ENCODE data around the gene NFKB2. TPM values are rescaled to one million over a fixed set of nuclear protein-coding genes. Genes with fewer than 3 reads are reported as not detected.

Gene NFKB2
- total RNA-seq, 1 experiment from 2014 or later: 19.9 TPM

GRCh38 chr10:102422545-102423129 lies 27.1 kb downstream of the NFKB2 start:
- peak; percentile 64 for DNase-seq (ENCODE audit: low read depth)

DNA sequence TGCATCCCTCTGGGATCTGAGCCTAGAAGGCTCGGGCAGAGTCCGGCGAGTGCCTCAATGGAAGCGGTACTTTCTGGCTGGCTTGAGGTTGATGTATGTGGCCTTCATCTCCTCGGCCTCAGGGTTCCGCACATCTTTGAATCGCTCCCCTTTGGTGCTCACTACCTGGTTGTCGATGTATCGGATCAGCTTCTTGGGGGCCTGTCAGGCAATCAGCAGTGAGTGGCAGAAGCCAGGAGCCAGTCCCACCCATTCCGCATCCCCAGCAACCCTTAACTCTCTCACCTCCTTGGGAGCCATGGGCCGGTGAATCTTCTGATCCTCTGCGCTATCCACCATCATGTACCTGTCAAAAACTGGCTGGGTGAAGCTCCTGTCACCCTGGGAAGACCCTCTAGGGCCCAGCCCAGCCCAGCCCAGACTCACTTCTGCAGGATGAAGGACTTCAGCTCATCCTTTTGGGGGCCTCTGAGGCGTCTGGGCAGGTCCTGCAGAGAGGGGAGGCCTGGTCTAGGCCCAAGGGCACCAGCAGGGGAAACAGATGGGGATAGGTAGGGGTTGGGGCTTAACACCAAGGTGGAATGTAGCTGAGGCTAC lies 28.0 kb downstream of the NFKB2 start:
- no peak for DNase-seq (ENCODE audit: low read depth)

DNA sequence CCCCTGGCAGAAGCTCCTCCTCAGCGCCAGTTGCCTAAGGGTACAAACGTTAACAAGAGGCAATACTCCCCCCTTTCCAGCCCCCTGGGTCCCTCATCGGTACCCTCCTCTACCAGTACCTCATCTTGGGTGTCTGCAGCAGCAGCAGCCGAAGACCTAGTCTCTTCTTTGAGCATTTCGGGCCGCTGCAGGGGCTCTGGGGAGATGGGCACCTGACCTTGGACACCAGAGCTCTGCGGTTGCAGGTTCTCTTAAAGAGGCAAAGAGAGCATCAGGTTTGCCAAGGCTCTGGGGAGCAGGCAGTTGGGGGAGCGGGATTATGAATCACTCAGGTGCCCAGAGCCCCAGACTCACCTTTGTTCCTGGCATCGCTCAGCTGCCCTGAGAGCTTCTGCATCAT lies 28.6 kb downstream of the NFKB2 start:
- DNase-seq (ENCODE audit: low read depth): no peak

GRCh38 chr10:102424916-102425315 lies 29.4 kb downstream of the NFKB2 start:
- no peak for DNase-seq (ENCODE audit: low read depth)

DNA sequence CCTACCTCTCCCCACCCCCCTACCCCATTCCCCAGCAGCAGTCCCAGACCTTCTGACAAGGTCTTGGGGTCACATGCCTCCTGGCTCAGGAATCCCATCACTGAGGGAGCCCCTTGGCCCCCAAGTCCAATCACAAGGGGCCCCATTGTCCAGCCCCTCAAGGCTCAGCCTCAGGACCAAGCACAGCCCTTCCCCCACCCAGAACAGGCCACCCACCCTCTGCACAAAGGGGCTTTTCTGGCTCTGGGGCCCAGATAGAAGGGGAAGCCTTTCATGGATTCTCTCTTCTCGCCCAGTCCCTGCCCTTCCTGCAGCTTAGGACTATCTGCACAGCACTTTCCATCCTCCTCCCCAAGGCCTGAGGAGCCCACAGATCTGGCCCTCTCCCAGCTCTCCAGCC lies 29.9 kb downstream of the NFKB2 start:
- no peak for DNase-seq (ENCODE audit: low read depth)

GRCh38 chr10:102426803-102427287 lies 31.3 kb downstream of the NFKB2 start:
- DNase-seq (ENCODE audit: low read depth): no peak

GRCh38 chr10:102429468-102429867 lies 34.0 kb downstream of the NFKB2 start:
- DNase-seq (ENCODE audit: low read depth): no peak

- peak; percentile 38 for DNase-seq (ENCODE audit: low read depth)
These were observed 36.1 kb downstream of the NFKB2 start for GRCh38 chr10:102431452-102432124.

DNA sequence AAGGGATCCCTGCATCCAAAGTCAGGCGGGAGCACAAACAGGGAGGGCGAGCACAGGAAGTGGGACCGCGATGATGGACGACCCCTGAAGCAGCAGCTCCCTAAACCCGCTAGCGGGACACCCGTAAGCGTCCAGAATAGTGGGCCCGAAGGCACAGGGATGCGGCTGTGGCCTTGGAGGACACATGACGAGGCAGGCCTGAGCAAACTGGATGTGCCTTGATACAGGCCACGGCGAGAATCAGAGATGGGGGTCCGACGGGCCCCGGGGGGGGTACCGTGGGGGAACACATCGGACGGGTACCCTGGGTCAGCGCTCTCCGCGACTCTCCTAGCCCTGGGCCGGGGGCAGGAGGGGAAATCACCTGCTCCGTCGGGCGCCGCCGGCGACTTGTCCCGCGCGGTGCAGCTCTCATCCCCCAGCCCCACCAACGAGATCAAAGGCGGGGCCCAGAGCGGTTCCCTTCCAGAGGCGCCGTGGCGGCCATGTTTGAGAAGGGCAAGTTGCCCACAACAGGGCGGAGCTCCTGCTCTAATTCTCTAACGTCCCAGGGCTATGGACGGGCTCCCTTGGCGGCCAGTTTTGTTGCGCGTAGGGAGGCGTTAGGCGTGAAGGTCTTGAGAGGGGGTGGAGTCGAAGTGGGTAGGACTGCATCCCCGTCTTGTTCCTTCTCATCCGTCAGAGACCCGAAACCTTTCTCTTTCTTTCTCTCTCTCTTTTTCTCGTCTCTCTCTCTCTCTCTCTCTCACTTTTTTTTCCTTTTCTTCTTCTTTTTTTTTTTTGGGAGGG lies 36.9 kb downstream of the NFKB2 start, which contains the start of gene CUEDC2:
TSS of gene CUEDC2 (minus strand) at position 413 of the 789 bp plus-strand sequence. CDS start 7,386 bp downstream, outside the sequence.
- DNase-seq (ENCODE audit: low read depth): peak; percentile 95

- no peak for DNase-seq (ENCODE audit: low read depth)
These were observed 38.1 kb downstream of the NFKB2 start for GRCh38 chr10:102433619-102434046.

GRCh38 chr10:102434394-102435132 lies 39.1 kb downstream of the NFKB2 start:
- DNase-seq (ENCODE audit: low read depth): no peak

DNA sequence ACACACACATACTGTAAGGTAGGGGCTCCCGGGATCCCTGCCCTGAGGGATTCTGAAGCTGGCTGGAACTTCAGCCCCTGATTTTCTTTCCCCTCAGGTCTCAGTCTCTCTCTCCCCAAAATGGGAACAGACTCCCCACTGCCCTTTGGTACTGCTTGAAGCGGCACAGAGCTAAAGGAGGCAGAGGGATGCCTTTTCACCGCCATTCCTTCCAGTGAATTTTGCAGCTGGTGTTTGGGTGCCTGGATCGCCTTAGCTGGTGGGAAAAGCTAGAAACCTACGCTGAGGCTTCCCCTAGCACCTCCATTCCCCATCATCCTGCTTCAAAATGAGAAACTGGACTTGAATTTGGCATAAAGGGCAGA lies 39.6 kb downstream of the NFKB2 start:
- no peak for DNase-seq (ENCODE audit: low read depth)

DNA sequence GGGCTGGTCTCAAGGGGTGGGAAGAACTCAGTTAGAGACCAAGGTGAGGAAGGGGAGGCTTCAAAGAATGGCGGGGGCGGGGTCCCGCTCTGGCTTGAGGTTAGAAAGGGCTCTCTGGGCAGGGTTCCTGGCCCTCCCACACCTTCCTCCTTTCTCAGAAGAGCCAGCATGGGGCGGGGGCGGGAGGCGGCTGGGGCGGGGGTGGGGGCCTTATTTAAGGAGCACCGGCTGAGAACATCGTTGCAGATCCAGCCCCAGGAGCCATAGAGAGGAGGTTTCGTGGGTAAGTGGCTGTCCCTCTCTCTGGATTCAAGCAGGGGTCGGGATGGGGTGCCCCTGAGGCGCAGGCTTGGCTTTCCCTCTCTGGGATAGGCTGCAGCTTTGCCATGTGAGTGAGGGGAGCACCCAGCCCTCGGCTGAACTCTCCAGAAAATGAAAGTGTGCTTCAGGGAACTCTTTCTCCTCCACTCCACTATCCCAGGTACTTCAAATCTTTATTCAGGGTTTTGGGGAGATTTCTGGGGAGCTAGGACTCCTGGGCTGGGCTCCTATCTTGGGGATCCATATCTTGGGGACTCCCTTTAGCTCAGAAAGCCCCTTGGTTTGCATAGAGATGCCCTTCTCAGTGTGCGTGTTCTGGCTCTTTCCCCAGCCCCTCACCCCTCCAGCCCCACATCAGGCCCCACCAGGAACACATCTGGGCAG lies 40.2 kb downstream of the NFKB2 start:
- no peak for DNase-seq (ENCODE audit: low read depth)

DNA sequence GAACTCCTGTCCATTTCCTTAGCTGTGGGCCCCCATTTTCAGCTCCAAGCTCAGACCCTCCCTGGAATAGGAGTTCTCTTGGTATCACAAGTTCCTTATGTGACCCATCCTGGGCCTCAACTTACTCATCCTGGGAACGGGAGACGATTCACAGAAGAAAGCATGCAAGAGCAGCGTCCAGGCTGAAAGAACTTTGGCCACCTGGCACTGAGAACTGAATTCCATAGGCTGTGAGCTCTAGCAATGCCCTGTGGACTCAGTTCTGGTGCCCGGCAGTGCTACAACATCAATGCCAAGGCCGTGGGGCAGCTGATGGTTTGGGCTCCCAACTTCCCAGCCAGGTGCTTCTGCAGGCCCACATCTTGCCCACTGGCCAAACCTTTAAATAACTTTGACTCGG lies 40.8 kb downstream of the NFKB2 start:
- DNase-seq (ENCODE audit: low read depth): no peak

DNA sequence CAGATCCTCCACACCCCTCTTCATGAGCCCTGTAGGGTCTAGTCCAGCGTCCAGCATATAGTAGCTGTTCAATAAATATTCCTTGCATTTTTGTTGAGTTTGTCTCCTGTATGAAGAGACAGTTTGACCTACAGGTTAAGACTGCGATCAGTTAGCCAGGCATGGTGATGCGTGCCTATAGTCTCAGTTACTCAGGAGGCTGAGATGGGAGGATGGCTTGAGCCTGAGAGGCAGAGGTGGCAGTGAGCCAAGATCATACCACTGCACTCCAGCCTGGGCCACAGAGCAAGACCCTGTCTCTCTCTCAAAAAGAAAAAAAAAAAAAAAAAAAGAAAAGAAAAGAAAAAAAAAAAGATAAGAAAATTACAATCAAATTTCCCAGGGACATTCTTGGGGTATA lies 42.0 kb downstream of the NFKB2 start:
- no peak for DNase-seq (ENCODE audit: low read depth)

DNA sequence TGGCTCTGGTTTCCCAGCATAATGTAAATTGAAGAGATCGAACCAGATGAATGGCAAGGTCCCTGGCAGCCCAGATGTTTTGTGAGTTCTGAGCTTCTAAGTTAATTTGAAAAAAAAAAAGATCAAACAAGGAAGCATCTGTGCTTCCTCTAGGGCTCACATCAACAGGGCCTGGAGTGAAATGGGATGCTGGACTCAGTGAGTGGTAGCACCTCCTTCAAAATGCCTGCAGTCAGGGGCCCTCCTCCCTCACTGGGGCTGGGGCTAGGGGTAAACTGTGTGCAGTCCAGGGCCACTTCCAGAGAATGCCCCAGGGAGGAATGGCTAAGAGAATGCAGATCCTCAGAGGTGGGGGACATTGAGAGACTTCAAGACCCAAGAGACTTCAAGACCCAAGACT lies 42.9 kb downstream of the NFKB2 start:
- DNase-seq (ENCODE audit: low read depth): no peak

DNA sequence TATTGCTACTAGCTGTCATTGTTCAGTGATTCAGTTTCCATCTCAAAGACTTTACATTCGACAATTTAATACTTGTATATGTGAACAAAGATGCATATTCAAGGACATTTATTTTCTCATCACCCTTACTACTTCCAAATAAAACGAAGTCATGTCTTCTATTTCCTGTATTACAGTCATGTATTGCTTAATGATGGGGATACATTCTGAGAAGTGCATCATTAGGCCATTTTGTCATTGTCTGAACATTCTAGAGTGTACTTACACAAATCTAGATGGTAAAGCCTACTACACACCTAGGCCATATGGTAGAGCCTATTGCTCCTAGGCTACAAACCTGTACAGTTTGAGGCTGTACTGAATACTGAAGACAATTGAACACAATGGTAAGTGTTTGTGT lies 49.3 kb downstream of the NFKB2 start:
- no peak for DNase-seq (ENCODE audit: low read depth)

GRCh38 chr10:102449321-102450123 lies 54.0 kb downstream of the NFKB2 start:
- peak; percentile 24 for DNase-seq (ENCODE audit: low read depth)

DNA sequence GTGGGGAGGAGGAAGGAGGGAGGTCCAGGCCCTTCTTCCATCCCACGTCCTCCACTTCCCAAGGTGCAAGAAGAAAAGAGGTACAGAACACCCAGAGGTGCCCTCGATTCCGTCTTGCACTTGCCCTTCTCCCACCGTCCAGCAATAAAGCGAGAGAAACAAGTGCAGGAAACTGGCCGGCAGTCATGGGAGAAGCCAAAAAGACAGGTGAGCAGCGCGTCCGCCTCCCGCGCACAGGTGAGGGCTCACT lies 54.5 kb downstream of the NFKB2 start:
- DNase-seq (ENCODE audit: low read depth): no peak

- DNase-seq (ENCODE audit: low read depth): peak; percentile 76
These were observed 55.0 kb downstream of the NFKB2 start for GRCh38 chr10:102450374-102451104.

Data from RPMI7951 (cell line).